Liver (tissue), 2 donors: Measurements from ENCODE around the gene GALNT9.

Experiments
- CTCF ChIP-seq: fragments of 150-350 bp; IDR thresholded peaks from 2 replicates; pipeline ENCODE4 v1.5.1; 2017; ENCODE audit warnings: improper control_type of control experiment, low read depth, low read length; ENCODE audit not compliant: missing input control
- TF ChIP-seq, protein P1 (sequence below): IDR thresholded peaks from 2 replicates; pipeline ENCODE4 v1.6.1; 2016; ENCODE audit warnings: antibody characterized with exemption
- donor health status: healthy.

DNA sequence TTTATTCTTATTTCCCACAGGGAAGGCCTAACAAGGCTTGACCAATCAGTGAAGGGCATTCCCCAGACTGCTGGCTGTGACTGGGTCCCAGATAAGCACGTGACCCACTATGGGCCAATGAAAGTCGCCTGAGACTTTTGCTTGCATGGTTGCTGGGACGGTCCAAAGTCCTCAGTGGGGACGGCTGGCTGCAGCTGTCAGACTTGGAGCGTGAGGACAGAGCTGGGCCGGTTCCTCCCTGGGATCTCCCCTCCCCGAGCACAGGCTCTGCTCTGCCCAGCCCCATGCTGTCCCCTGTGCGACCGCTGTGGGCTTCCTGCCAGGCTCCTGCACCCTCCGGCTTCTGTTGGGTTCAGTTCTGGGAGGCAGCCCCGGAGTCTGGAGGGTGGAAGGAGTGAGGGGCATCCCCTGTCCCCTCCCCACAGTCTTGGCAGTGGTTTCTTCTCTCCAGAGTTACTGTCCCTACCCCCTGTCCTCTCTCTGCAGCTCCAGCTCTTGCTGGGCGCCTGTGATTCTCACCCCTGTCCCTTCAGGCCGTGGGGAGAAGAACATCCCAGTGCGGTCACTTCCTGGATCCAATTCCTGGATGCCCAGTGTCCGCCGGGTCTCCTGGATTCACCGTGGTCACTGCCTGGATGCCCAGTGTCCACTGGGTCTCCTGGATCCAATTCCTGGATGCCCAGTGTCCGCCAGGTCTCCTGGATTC is 50.1 kb downstream of the GALNT9 start:
- no peak for TF ChIP-seq CTCF
- TF ChIP-seq, protein P1, sequence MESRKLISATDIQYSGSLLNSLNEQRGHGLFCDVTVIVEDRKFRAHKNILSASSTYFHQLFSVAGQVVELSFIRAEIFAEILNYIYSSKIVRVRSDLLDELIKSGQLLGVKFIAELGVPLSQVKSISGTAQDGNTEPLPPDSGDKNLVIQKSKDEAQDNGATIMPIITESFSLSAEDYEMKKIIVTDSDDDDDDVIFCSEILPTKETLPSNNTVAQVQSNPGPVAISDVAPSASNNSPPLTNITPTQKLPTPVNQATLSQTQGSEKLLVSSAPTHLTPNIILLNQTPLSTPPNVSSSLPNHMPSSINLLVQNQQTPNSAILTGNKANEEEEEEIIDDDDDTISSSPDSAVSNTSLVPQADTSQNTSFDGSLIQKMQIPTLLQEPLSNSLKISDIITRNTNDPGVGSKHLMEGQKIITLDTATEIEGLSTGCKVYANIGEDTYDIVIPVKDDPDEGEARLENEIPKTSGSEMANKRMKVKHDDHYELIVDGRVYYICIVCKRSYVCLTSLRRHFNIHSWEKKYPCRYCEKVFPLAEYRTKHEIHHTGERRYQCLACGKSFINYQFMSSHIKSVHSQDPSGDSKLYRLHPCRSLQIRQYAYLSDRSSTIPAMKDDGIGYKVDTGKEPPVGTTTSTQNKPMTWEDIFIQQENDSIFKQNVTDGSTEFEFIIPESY = no peak
